Measurements from ENCODE around the gene PHOSPHO2. TPM values are rescaled to one million over a fixed set of nuclear protein-coding genes. Genes with fewer than 3 reads are reported as not detected.

The PHOSPHO2 gene
- total RNA-seq, 4 donors from 2014 or later: 7.1 to 17.3 (median 7.6) TPM

DNA sequence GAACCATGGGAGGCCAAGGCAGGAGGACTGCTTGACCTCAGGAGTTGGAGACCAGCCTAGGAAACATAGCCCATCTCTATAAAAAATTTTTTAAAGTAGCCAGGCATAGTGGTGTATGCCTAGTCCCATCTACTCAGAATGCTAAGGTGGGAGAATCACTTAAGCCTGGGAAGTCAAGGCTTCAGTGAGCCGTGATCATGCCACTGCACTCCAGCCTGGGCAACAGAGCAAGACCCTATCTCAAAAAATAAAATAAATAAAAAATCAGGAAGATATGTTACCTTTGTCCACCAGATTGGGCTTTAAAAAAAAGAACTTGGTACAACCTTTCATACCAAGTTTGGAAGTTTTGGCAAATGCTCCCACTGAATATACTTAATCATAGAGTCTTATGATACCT lies 35.4 kb upstream of the PHOSPHO2 start:
- no peak for TF ChIP-seq CTCF (IDR thresholded peaks at IDR 0.05)
- no peak for TF ChIP-seq POLR2A (IDR thresholded peaks at IDR 0.05)
- TF ChIP-seq EP300 (IDR thresholded peaks at IDR 0.05): no peak
- Histone ChIP-seq H3K27me3 (no peaks in the 10 kb centered on the region), H3K9me3 (no peaks in the 10 kb centered on the region), H3K36me3 (no peaks in the 10 kb centered on the region), H3K4me3 (no peak overlapping the region), H3K27ac (no peak overlapping the region), H3K4me1 (no peaks in the 10 kb centered on the region)
- whole genome bisulfite sequencing, 2 donors: 97 to 100% methylated on average over 1 of the region's 1 CpG
- no peak for DNase-seq (ENCODE audit: low spot score in 2 of 2)

- no peaks in the 10 kb centered on the region for H3K36me3 ChIP-seq
- H3K9me3 ChIP-seq: no peaks in the 10 kb centered on the region
- no peak overlapping the region for H3K27ac ChIP-seq
- no peaks in the 10 kb centered on the region for H3K4me1 ChIP-seq
- WGBS, 2 donors: 81 to 91% methylated on average over 1 of the region's 1 CpG
- H3K4me3 ChIP-seq: no peak overlapping the region
- no peak for DNase-seq (ENCODE audit: low spot score in 2 of 2)
- TF ChIP-seq CTCF (IDR thresholded peaks at IDR 0.05) (no peak), EP300 (IDR thresholded peaks at IDR 0.05) (no peak), POLR2A (IDR thresholded peaks at IDR 0.05) (no peak)
- no peaks in the 10 kb centered on the region for H3K27me3 ChIP-seq
Observed at GRCh38 chr2:169659320-169659719, 34.9 kb upstream of the PHOSPHO2 start.

- Histone ChIP-seq H3K4me3 (no peak overlapping the region), H3K27ac (no peak overlapping the region), H3K9me3 (no peaks in the 10 kb centered on the region), H3K36me3 (no peaks in the 10 kb centered on the region), H3K4me1 (no peaks in the 10 kb centered on the region), H3K27me3 (no peaks in the 10 kb centered on the region)
- WGBS, 2 donors: 63 to 73% methylated on average over 3 of the region's 3 CpGs
- TF ChIP-seq POLR2A (IDR thresholded peaks at IDR 0.05): no peak
- no peak for TF ChIP-seq CTCF (IDR thresholded peaks at IDR 0.05)
- TF ChIP-seq EP300 (IDR thresholded peaks at IDR 0.05): no peak
- no peak for DNase-seq (ENCODE audit: low spot score in 2 of 2)
Observed at GRCh38 chr2:169661265-169661664, 33.0 kb upstream of the PHOSPHO2 start.

DNA sequence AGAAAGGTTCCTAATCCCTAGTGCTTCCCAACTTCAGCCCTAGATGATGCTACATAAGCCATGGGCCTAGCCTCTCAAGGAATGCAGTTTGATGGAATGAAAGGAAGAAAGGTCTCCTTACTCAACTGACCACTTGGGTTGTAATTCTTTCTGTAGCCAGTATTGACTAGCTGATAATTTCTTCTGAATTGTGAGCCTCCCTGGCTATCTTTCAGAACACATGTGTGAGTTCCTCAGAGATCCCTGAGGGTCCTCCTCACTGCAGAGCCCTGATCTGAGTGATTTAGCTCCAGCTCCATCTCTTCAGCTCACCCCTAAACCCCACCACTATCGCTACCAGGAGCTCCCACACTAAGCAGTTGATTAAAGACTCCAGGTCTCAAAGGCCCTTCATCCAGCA lies 31.5 kb upstream of the PHOSPHO2 start:
- no peak for DNase-seq (ENCODE audit: low spot score in 2 of 2)
- 92 to 94% methylated on average over 1 of the region's 1 CpG for WGBS, 2 donors
- Histone ChIP-seq H3K27me3 (no peaks in the 10 kb centered on the region), H3K9me3 (no peaks in the 10 kb centered on the region), H3K27ac (no peak overlapping the region), H3K4me3 (no peak overlapping the region), H3K36me3 (no peaks in the 10 kb centered on the region), H3K4me1 (no peaks in the 10 kb centered on the region)
- TF ChIP-seq EP300 (IDR thresholded peaks at IDR 0.05) (no peak), CTCF (IDR thresholded peaks at IDR 0.05) (no peak), POLR2A (IDR thresholded peaks at IDR 0.05) (no peak)

DNA sequence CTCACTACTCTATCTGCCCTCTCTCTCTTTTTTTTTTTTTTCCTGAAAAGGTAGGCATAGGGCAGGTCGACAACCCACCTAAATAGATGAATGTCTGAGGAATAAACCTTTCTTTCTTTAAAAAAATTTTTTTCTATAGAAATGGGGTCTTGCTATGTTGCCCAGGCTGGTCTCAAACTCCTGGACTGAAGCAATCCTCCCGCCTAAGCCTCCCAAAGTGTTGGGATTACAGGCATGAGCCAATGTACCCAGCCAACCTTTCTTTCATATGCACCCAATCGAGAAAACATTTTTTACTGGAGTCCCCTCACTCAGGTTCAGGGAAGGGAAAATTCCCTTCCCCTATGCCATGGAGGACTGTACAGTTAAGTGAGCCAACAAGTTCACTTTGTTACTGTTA lies 31.0 kb upstream of the PHOSPHO2 start:
- DNase-seq (ENCODE audit: low spot score in 2 of 2): no peak
- no peak for TF ChIP-seq POLR2A (IDR thresholded peaks at IDR 0.05)
- no peak for TF ChIP-seq EP300 (IDR thresholded peaks at IDR 0.05)
- no peak for TF ChIP-seq CTCF (IDR thresholded peaks at IDR 0.05)
- WGBS, 2 donors: 91 to 93% methylated on average over 3 of the region's 3 CpGs
- H3K27ac ChIP-seq: no peak overlapping the region
- H3K9me3 ChIP-seq: no peaks in the 10 kb centered on the region
- no peaks in the 10 kb centered on the region for H3K4me1 ChIP-seq
- H3K36me3 ChIP-seq: no peaks in the 10 kb centered on the region
- H3K4me3 ChIP-seq: no peak overlapping the region
- H3K27me3 ChIP-seq: no peaks in the 10 kb centered on the region

Measured in tibial nerve (tissue), 4 donors.